HepG2 (cell line): Measurements from ENCODE around the gene NRGN. TPM values are rescaled to one million over a fixed set of nuclear protein-coding genes. Genes with fewer than 3 reads are reported as not detected.
A peak's percentile ranks its signal among the peaks of the same experiment; 100 is the strongest.

Experiments
- ATAC-seq: fragments of 200-7000 bp; cut with Tn5 transposase; 3 replicates; pipeline ENCODE4 v1.9.1; 2020; ENCODE audit warnings: mild to moderate bottlenecking, moderate library complexity
- BruUV-seq: library from RNA; stranded (reverse); fragments of 400-500 nt; replicated peaks from 2 replicates; lab custom pipeline; 2021; lab: Mats Ljungman, UMichigan
- CTCF ChIA-PET: fragments of 300-600 bp; formaldehyde crosslinking; extraction: SDS; loops from one replicate; lab custom pipeline; 2021; ENCODE audit warnings: low total read pairs, inconsistent platforms, low intra/inter-chr PET ratio; lab: Yijun Ruan, JAX
- POLR2A ChIA-PET: fragments of 350-600 bp; sonication (Branson Sonifier 250); formaldehyde crosslinking; loops from one replicate; lab custom pipeline; 2020; ENCODE audit warnings: antibody characterized with exemption, inconsistent platforms; lab: Yijun Ruan, JAX
- DNase-seq: peaks from one replicate; pipeline ENCODE4 v3.0.0-alpha.2; 2015; ENCODE audit warnings: low spot score
- FAIRE-seq: peaks from 3 replicates; lab custom pipeline; 2011; peaks lifted over from hg19 to GRCh38; lab: Jason Lieb, UNC
- H2AFZ ChIP-seq: one replicate; pipeline ENCODE4 v1.6.1; 2011; ENCODE audit warnings: low read length, inconsistent platforms
- H3K27ac ChIP-seq: fragments of 300-600 bp; 3 replicates; pipeline ENCODE4 v1.8.0; 2011; ENCODE audit warnings: mixed run types, mild to moderate bottlenecking, mixed read lengths, low read length, inconsistent platforms; ENCODE audit not compliant: insufficient read depth; ENCODE audit errors: extremely low read length
- H3K27me3 ChIP-seq, 2 experiments: fragments of 200-600 bp in 1 of 2; 2 replicates in 1 of 2; 3 replicates in 1 of 2; pipeline versions ENCODE4 v1.6.0 to v1.8.0; 2011; ENCODE audit warnings: low read length in 2 of 2, mild to moderate bottlenecking in 2 of 2, moderate library complexity in 2 of 2, inconsistent platforms in 1 of 2; ENCODE audit not compliant: insufficient read depth in 2 of 2, control insufficient read depth in 1 of 2
- H3K36me3 ChIP-seq, 2 experiments: fragments of 200-600 bp in 1 of 2; replicated peaks in 1 of 2; 2 replicates in 1 of 2; 3 replicates in 1 of 2; pipeline versions ENCODE4 v1.5.1 to v1.8.0; 2011; ENCODE audit warnings: low read length in 2 of 2, inconsistent platforms in 1 of 2; ENCODE audit not compliant: insufficient read depth in 2 of 2, control insufficient read depth in 1 of 2
- H3K4me1 ChIP-seq: 2 replicates; pipeline ENCODE4 v1.5.1; 2012; ENCODE audit warnings: low read length, inconsistent platforms; ENCODE audit not compliant: insufficient read depth
- H3K4me2 ChIP-seq: 2 replicates; pipeline ENCODE4 v1.6.0; 2011; ENCODE audit warnings: low read depth, low read length, inconsistent platforms
- H3K4me3 ChIP-seq, 3 experiments: fragments of 200-600 bp in 1 of 3; sonication (generic), shearing (Covaris generic) in 1 of 3; replicated peaks in 1 of 3; 2 replicates each; pipeline ENCODE4 v1.5.1; 2011 to 2016; ENCODE audit warnings: low read length in 3 of 3, inconsistent platforms in 2 of 3, low read depth in 2 of 3, mild to moderate bottlenecking in 2 of 3, control low read depth in 1 of 3, mixed read lengths in 1 of 3; ENCODE audit not compliant: insufficient read depth in 1 of 3
- H3K79me2 ChIP-seq: one replicate; pipeline ENCODE4 v1.6.1; 2011; ENCODE audit warnings: low read length, inconsistent platforms; ENCODE audit not compliant: insufficient read depth
- H3K9ac ChIP-seq: 2 replicates; pipeline ENCODE4 v1.6.0; 2011; ENCODE audit warnings: mild to moderate bottlenecking, low read depth, low read length, inconsistent platforms; ENCODE audit not compliant: insufficient read depth
- H3K9me3 ChIP-seq: 2 replicates; pipeline ENCODE4 v1.5.1; 2012; ENCODE audit warnings: mild to moderate bottlenecking, low read length
- H4K20me1 ChIP-seq: 2 replicates; pipeline ENCODE4 v1.6.0; 2011; ENCODE audit warnings: inconsistent platforms, mild to moderate bottlenecking, low read length, moderate library complexity; ENCODE audit not compliant: insufficient read depth
- HNF4A ChIP-seq: sonication (generic); formaldehyde crosslinking; IDR thresholded peaks from 2 replicates; pipeline ENCODE4 v1.4.0; 2020; ENCODE audit warnings: missing genetic modification reagents
- ISX ChIP-seq: sonication (generic); formaldehyde crosslinking; conservative IDR thresholded peaks from 2 replicates; pipeline ENCODE4 v1.5.0; 2020; ENCODE audit warnings: missing genetic modification reagents
- KAT8 ChIP-seq: IDR thresholded peaks from 2 replicates; pipeline ENCODE4 v1.6.1; 2016; ENCODE audit warnings: missing genetic modification reagents, missing compliant biosample characterization
- MYNN ChIP-seq: sonication (generic); formaldehyde crosslinking; IDR thresholded peaks from 2 replicates; pipeline ENCODE4 v1.4.0; 2020; ENCODE audit warnings: mild to moderate bottlenecking, low read depth, missing genetic modification reagents
- RARA ChIP-seq: IDR thresholded peaks from 2 replicates; pipeline ENCODE4 v1.6.1; 2016; ENCODE audit warnings: missing genetic modification reagents, missing compliant biosample characterization
- RBAK ChIP-seq: sonication (generic); formaldehyde crosslinking; IDR thresholded peaks from 2 replicates; pipeline ENCODE4 v1.5.1; 2020; ENCODE audit warnings: mild to moderate bottlenecking, missing genetic modification reagents
- SMAD9 ChIP-seq: sonication (generic); formaldehyde crosslinking; IDR thresholded peaks from 2 replicates; pipeline ENCODE4 v1.5.1; 2020; ENCODE audit warnings: mild to moderate bottlenecking, missing genetic modification reagents
- TOPORS ChIP-seq: sonication (generic); formaldehyde crosslinking; IDR thresholded peaks from 2 replicates; pipeline ENCODE4 v1.8.0; 2023; ENCODE audit warnings: mild to moderate bottlenecking, missing genetic modification reagents
- ZBTB10 ChIP-seq: sonication (generic); formaldehyde crosslinking; IDR thresholded peaks from 2 replicates; pipeline ENCODE4 v1.4.0; 2020; ENCODE audit warnings: missing genetic modification reagents, borderline replicate concordance
- ZFP1 ChIP-seq: IDR thresholded peaks from 2 replicates; pipeline ENCODE4 v1.6.1; 2016
- ZNF24 ChIP-seq: fragments of 450-650 bp; IDR thresholded peaks from 2 replicates; pipeline ENCODE4 v1.6.1; 2017; ENCODE audit warnings: antibody characterized with exemption, mild to moderate bottlenecking
- ZNF460 ChIP-seq: sonication (generic); formaldehyde crosslinking; IDR thresholded peaks from 2 replicates; pipeline ENCODE4 v1.5.1; 2020; ENCODE audit warnings: missing genetic modification reagents, mild to moderate bottlenecking, borderline replicate concordance
- ZNF605 ChIP-seq: sonication (generic); formaldehyde crosslinking; IDR thresholded peaks from 2 replicates; pipeline ENCODE4 v1.8.0; 2022; ENCODE audit warnings: mild to moderate bottlenecking, missing genetic modification reagents
- ZNF737 ChIP-seq: sonication (generic); formaldehyde crosslinking; IDR thresholded peaks from 2 replicates; pipeline ENCODE4 v1.5.0; 2020; ENCODE audit warnings: missing genetic modification reagents, mild to moderate bottlenecking, borderline replicate concordance
- WGBS: methylation state at CpG from one replicate; pipeline ENCODE4 v1.1.6; 2017; ENCODE audit warnings: low lambda C conversion rate; 5-methylcytosine and 5-hydroxymethylcytosine counted together
- in situ Hi-C: cut with HindIII; loops from 2 replicates; pipeline ENCODE4 v1.10.0; 2017; ENCODE audit warnings: low pct_unique_long_range_greater_than_20kb; ENCODE audit not compliant: extremely low pct_ligation_motif_present
- intact Hi-C: fragments of 100-400 bp; cut with micrococcal nuclease; formaldehyde crosslinking; loops from one replicate; pipeline ENCODE4 v1.10.0; 2022; ENCODE audit not compliant: unreplicated experiment
- polyA plus RNA-seq, 8 experiments: library from polyadenylated mRNA; depleted of rRNA in 3 of 8; stranded (reverse) in 7 of 8; unstranded in 1 of 8; fragments of >200 nt; fragmentation: Illumina TruSeq in 4 of 8; extraction: Trizol in 4 of 8; gene quantifications; 2 replicates each; pipeline versions ENCODE4 v1.2.1 to v1.2.3, GENCODE V29; 2011 to 2016; ENCODE audit warnings: low read depth in 4 of 8, missing spikeins in 1 of 8, mixed read lengths in 1 of 8; ENCODE audit not compliant: insufficient read depth in 1 of 8
- total RNA-seq, 5 experiments: library from RNA; depleted of rRNA; stranded (reverse); fragments of >200 nt; fragmentation: Illumina TruSeq; extraction: Trizol; gene quantifications; 2 replicates each; pipeline ENCODE4 v1.2.3, GENCODE V29; 2016; ENCODE audit warnings: low read depth in 1 of 5
- TF ChIP-seq, protein P1 (sequence below): sonication (generic); formaldehyde crosslinking; IDR thresholded peaks from 2 replicates; pipeline ENCODE4 v1.5.0; 2020; ENCODE audit warnings: mild to moderate bottlenecking, missing genetic modification reagents, moderate library complexity
- TF ChIP-seq, protein P2 (sequence below): sonication (generic); IDR thresholded peaks from 2 replicates; pipeline ENCODE4 v1.6.1; 2016; ENCODE audit warnings: low read depth, borderline replicate concordance
- TF ChIP-seq, protein P3 (sequence below): sonication (generic); formaldehyde crosslinking; IDR thresholded peaks from 2 replicates; pipeline ENCODE4 v1.4.0; 2020; ENCODE audit warnings: missing genetic modification reagents

The NRGN gene
- total and polyA plus RNA-seq, 2 of the 13 experiments (the other 11 are each of a cell fraction or from before 2014, with no cell fraction given) = 0.22 TPM; not detected in 1

GRCh38 chr11:124758355-124759265, 18.9 kb downstream of the NRGN start:
- DNase-seq (peak; percentile 84), ATAC-seq (peak; percentile 85), FAIRE-seq (peak; percentile 77)
- Histone ChIP-seq H3K9me3 (no peaks in the 10 kb centered on the region), H2AFZ (no peak overlapping the region), H3K36me3 (no peaks in the 10 kb centered on the region), H3K79me2 (no peaks in the 10 kb centered on the region), H3K27me3 (peaks cover 0 to 24% of the 10 kb centered on the region in 2 experiments; a peak in 4 of 5 replicates), H4K20me1 (no peaks in the 10 kb centered on the region), H3K4me3 (peak overlapping the region; percentile 49 to 69 (median 58)), H3K4me2 (peak overlapping the region; percentile 100), H3K4me1 (peaks cover 56% of the 10 kb centered on the region), H3K27ac (no peak overlapping the region), H3K9ac (no peak overlapping the region)
- in situ Hi-C loops (no loop called here), intact Hi-C loops (loop anchor here (1.0 kb wide), 3 partner anchors 11 to 89 kb away; no protein-coding TSS in a partner anchor)
- ChIA-PET POLR2A (interaction anchor here (0.9 to 2.5 kb wide), 10 partner anchors 8 to 177 kb away, joined by 3 to 48 read pairs (median 4); partner anchors contain the start of genes HEPACAM, MSANTD2, NRGN and SIAE), CTCF (interaction anchor here (1.2 to 1.4 kb wide), 3 partner anchors 18 to 79 kb away, joined by 3 to 4 read pairs (median 4); partner anchors contain the start of gene NRGN)
- no TSS peak for BruUV-seq
- 1% methylated on average over 14 of the region's 53 CpGs for WGBS
- TF ChIP-seq MYNN (CRISPR knock-in tag) = no peak
- TF ChIP-seq ZNF605 (CRISPR knock-in tag) = peak; percentile 40
- no peak for TF ChIP-seq ZNF24
- TF ChIP-seq RBAK (CRISPR knock-in tag) = no peak
- TF ChIP-seq TOPORS (CRISPR knock-in tag) = no peak
- no peak for TF ChIP-seq SMAD9 (CRISPR knock-in tag)
- TF ChIP-seq ZNF737 (CRISPR knock-in tag) = no peak
- no peak for TF ChIP-seq ZFP1
- no peak for TF ChIP-seq HNF4A
- TF ChIP-seq KAT8 (CRISPR knock-in tag) = peak; percentile 26; the same call in 1 of the 2 replicates
- TF ChIP-seq, protein P1, sequence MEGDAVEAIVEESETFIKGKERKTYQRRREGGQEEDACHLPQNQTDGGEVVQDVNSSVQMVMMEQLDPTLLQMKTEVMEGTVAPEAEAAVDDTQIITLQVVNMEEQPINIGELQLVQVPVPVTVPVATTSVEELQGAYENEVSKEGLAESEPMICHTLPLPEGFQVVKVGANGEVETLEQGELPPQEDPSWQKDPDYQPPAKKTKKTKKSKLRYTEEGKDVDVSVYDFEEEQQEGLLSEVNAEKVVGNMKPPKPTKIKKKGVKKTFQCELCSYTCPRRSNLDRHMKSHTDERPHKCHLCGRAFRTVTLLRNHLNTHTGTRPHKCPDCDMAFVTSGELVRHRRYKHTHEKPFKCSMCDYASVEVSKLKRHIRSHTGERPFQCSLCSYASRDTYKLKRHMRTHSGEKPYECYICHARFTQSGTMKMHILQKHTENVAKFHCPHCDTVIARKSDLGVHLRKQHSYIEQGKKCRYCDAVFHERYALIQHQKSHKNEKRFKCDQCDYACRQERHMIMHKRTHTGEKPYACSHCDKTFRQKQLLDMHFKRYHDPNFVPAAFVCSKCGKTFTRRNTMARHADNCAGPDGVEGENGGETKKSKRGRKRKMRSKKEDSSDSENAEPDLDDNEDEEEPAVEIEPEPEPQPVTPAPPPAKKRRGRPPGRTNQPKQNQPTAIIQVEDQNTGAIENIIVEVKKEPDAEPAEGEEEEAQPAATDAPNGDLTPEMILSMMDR = peak; percentile 91
- no peak for TF ChIP-seq ZNF460 (CRISPR knock-in tag)
- TF ChIP-seq, protein P2, sequence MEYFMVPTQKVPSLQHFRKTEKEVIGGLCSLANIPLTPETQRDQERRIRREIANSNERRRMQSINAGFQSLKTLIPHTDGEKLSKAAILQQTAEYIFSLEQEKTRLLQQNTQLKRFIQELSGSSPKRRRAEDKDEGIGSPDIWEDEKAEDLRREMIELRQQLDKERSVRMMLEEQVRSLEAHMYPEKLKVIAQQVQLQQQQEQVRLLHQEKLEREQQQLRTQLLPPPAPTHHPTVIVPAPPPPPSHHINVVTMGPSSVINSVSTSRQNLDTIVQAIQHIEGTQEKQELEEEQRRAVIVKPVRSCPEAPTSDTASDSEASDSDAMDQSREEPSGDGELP = peak; percentile 31; the same call in 1 of the 2 replicates
- 0 out of 2 replicates have a peak, but pooled peaks have one; percentile 7 for TF ChIP-seq RARA (CRISPR knock-in tag)
- TF ChIP-seq, protein P3, sequence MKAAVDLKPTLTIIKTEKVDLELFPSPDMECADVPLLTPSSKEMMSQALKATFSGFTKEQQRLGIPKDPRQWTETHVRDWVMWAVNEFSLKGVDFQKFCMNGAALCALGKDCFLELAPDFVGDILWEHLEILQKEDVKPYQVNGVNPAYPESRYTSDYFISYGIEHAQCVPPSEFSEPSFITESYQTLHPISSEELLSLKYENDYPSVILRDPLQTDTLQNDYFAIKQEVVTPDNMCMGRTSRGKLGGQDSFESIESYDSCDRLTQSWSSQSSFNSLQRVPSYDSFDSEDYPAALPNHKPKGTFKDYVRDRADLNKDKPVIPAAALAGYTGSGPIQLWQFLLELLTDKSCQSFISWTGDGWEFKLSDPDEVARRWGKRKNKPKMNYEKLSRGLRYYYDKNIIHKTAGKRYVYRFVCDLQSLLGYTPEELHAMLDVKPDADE (CRISPR knock-in tag) = no peak
- TF ChIP-seq ZBTB10 (CRISPR knock-in tag) = no peak
- no peak for TF ChIP-seq ISX
